Right ventricle myocardium inferior (tissue), 1 donor: ENCODE results near the gene LIN7B. TPM values are rescaled to one million over a fixed set of nuclear protein-coding genes. Genes with fewer than 3 reads are reported as not detected.
"Not testable (repeated sequence)": the region's sequence is repeated elsewhere in the genome, so short reads cannot be mapped to it uniquely, and the experiment has no call there.

Experiments used
- ATAC-seq: fragments of 200-7000 bp; cut with Tn5 transposase; one replicate; pipeline ENCODE4 v1.9.1; 2020; ENCODE audit warnings: mild to moderate bottlenecking, moderate library complexity
- DNase-seq: peaks from one replicate; pipeline ENCODE4 v3.0.0; 2021; ENCODE audit errors: missing footprints
- intact Hi-C: fragments of 100-400 bp; cut with DNase I; formaldehyde crosslinking; loops from one replicate; pipeline ENCODE4 v1.11.0; 2022
- long read RNA-seq: library from polyadenylated mRNA; unstranded; transcript quantifications from one replicate; pipeline ENCODE4 v2.0.0, GENCODE V29; 2021
- total RNA-seq: library from RNA; stranded (reverse); fragmentation: NEBNext Ultra II Directional; extraction: Animal tissue kit (Norgen Biotek cat#: 25700); gene quantifications from one replicate; pipeline ENCODE4 v1.2.1, GENCODE V29; 2021
- donor health status: DM: no; HTN: yes; CAD: no; lungs with severe emphysema.

LIN7B gene
- 21.1 TPM for total RNA-seq
- long read RNA-seq, transcript LIN7B-201 (6 exons, 755 nt): major isoform, 6 of 10 reads
- long read RNA-seq, partial matches to known transcripts: 2 of 10 reads
- long read RNA-seq, other reads (novel, unspliced or antisense): 0 of 10 reads

GRCh38 chr19:49113762-49114629 is at the start of gene LIN7B:
Gene LIN7B (plus strand): TSS chr19:49114370. CDS start chr19:49114405, 35 bp downstream.
- peak; percentile 87 for DNase-seq
- intact Hi-C loops: no loop called here
- peak; percentile 63 for ATAC-seq

- ATAC-seq (peak; percentile 20), DNase-seq (no peak)
- intact Hi-C loops: no loop called here
Observed at GRCh38 chr19:49064768-49065611, 49.2 kb upstream of the LIN7B start, which contains the start of gene NTF4. Gene NTF4 (minus strand): TSS chr19:49064818. CDS start chr19:49061997, 2,821 bp downstream.

- no peak for ATAC-seq
- DNase-seq: no peak
- intact Hi-C loops: no loop called here
Observed at GRCh38 chr19:49065905-49066512, 48.2 kb upstream of the LIN7B start.

- intact Hi-C loops: no loop called here
- DNase-seq: no peak
- no peak for ATAC-seq
Observed at GRCh38 chr19:49067554-49067953, 46.6 kb upstream of the LIN7B start.

- intact Hi-C loops: no loop called here
- no peak for DNase-seq
- no peak for ATAC-seq
Observed at GRCh38 chr19:49069026-49069425, 45.1 kb upstream of the LIN7B start.

- ATAC-seq (no peak), DNase-seq (no peak)
- intact Hi-C loops: no loop called here
Observed at GRCh38 chr19:49070416-49070815, 43.8 kb upstream of the LIN7B start.

GRCh38 chr19:49071860-49072547 is 42.2 kb upstream of the LIN7B start:
- intact Hi-C loops: no loop called here
- DNase-seq (no peak), ATAC-seq (no peak)

- intact Hi-C loops: no loop called here
- no peak for DNase-seq
- ATAC-seq: peak; percentile 38
Observed at GRCh38 chr19:49073514-49074378, 40.4 kb upstream of the LIN7B start.

- peak; percentile 84 for DNase-seq
- ATAC-seq: not testable (repeated sequence)
- intact Hi-C loops: loop anchor here (5.0 kb wide), 1 partner anchor 132 kb away; no protein-coding TSS in a partner anchor
Observed at GRCh38 chr19:49074869-49075268, 39.3 kb upstream of the LIN7B start.

- DNase-seq (no peak), ATAC-seq (no peak)
- intact Hi-C loops: loop anchor here (10.0 kb wide), 2 partner anchors 684 to 906 kb away; partner anchors contain the start of genes AP2A1, LIG1, TSKS and ZSWIM9
Observed at GRCh38 chr19:49080392-49080791, 33.8 kb upstream of the LIN7B start.

GRCh38 chr19:49081273-49081672 is 32.9 kb upstream of the LIN7B start:
- intact Hi-C loops: loop anchor here (10.0 kb wide), 2 partner anchors 684 to 906 kb away; partner anchors contain the start of genes AP2A1, LIG1, TSKS and ZSWIM9
- no peak for DNase-seq
- no peak for ATAC-seq

GRCh38 chr19:49084206-49085019 is 29.8 kb upstream of the LIN7B start:
- DNase-seq: no peak
- ATAC-seq: no peak
- intact Hi-C loops: loop anchor here (5.0 to 10.0 kb wide), 3 partner anchors 67 to 910 kb away; partner anchors contain the start of genes AP2A1, LHB, LIG1 and TSKS

- peak; percentile 99 for ATAC-seq
- DNase-seq: peak; percentile 100
- intact Hi-C loops: loop anchor here (5.0 to 10.0 kb wide), 3 partner anchors 68 to 910 kb away; partner anchors contain the start of genes AP2A1, LHB, LIG1 and TSKS
Observed at GRCh38 chr19:49085020-49085867, 28.9 kb upstream of the LIN7B start, which contains the start of gene SNRNP70. Gene SNRNP70 (plus strand): TSS chr19:49085451. CDS start chr19:49086415, 964 bp downstream.

- DNase-seq: no peak
- ATAC-seq: no peak
- intact Hi-C loops: loop anchor here (5.0 to 10.0 kb wide), 3 partner anchors 69 to 911 kb away; partner anchors contain the start of genes AP2A1, LHB, LIG1 and TSKS
Observed at GRCh38 chr19:49085868-49086232, 28.3 kb upstream of the LIN7B start.

GRCh38 chr19:49086296-49086695 is 27.9 kb upstream of the LIN7B start:
- intact Hi-C loops: loop anchor here (5.0 to 10.0 kb wide), 3 partner anchors 69 to 911 kb away; partner anchors contain the start of genes AP2A1, LHB, LIG1 and TSKS
- no peak for ATAC-seq
- DNase-seq: no peak
